Measurements from ENCODE around the gene STXBP4.

The STXBP4 gene

GRCh38 chr17:55171634-55172328, 203.2 kb downstream of the STXBP4 start:
- no peak for DNase-seq (ENCODE audit: low spot score)

GRCh38 chr17:55172612-55173011, 204.0 kb downstream of the STXBP4 start:
- no peak for DNase-seq (ENCODE audit: low spot score)

- DNase-seq (ENCODE audit: low spot score), result no peak
These were observed 205.6 kb downstream of the STXBP4 start for GRCh38 chr17:55174133-55174532.

GRCh38 chr17:55175788-55176427, 207.3 kb downstream of the STXBP4 start:
- DNase-seq (ENCODE audit: low spot score), result no peak

- DNase-seq (ENCODE audit: low spot score), result no peak
These were observed 208.7 kb downstream of the STXBP4 start for GRCh38 chr17:55177159-55177854.

- DNase-seq (ENCODE audit: low spot score), result no peak
These were observed 209.3 kb downstream of the STXBP4 start for GRCh38 chr17:55177855-55178217.

GRCh38 chr17:55186937-55187770, 218.6 kb downstream of the STXBP4 start:
- no peak for DNase-seq (ENCODE audit: low spot score)

GRCh38 chr17:55190748-55191147, 222.2 kb downstream of the STXBP4 start:
- no peak for DNase-seq (ENCODE audit: low spot score)

- DNase-seq (ENCODE audit: low spot score), result no peak
These were observed 230.3 kb downstream of the STXBP4 start for GRCh38 chr17:55198690-55199370.

- no peak for DNase-seq (ENCODE audit: low spot score)
These were observed 232.3 kb downstream of the STXBP4 start for GRCh38 chr17:55200904-55201303.

GRCh38 chr17:55201308-55201932, 232.9 kb downstream of the STXBP4 start:
- no peak for DNase-seq (ENCODE audit: low spot score)

- no peak for DNase-seq (ENCODE audit: low spot score)
These were observed 234.3 kb downstream of the STXBP4 start for GRCh38 chr17:55202896-55203295.

GRCh38 chr17:55208078-55208812, 239.7 kb downstream of the STXBP4 start:
- DNase-seq (ENCODE audit: low spot score), result no peak

GRCh38 chr17:55210292-55210691, 241.7 kb downstream of the STXBP4 start:
- DNase-seq (ENCODE audit: low spot score), result peak; percentile 0

- no peak for DNase-seq (ENCODE audit: low spot score)
These were observed 244.3 kb downstream of the STXBP4 start for GRCh38 chr17:55212880-55213279.

GRCh38 chr17:55215711-55216110, 247.1 kb downstream of the STXBP4 start:
- no peak for DNase-seq (ENCODE audit: low spot score)

GRCh38 chr17:55216888-55217287, 248.3 kb downstream of the STXBP4 start:
- no peak for DNase-seq (ENCODE audit: low spot score)

- no peak for DNase-seq (ENCODE audit: low spot score)
These were observed 250.9 kb downstream of the STXBP4 start for GRCh38 chr17:55219459-55219858.

- no peak for DNase-seq (ENCODE audit: low spot score)
These were observed 251.4 kb downstream of the STXBP4 start for GRCh38 chr17:55219934-55220333.
